Measurements from ENCODE around the gene SPSB4. TPM values are rescaled to one million over a fixed set of nuclear protein-coding genes. Genes with fewer than 3 reads are reported as not detected.

Gene SPSB4
- total RNA-seq, 1 donor from 2014 or later, result 4.1 TPM

DNA sequence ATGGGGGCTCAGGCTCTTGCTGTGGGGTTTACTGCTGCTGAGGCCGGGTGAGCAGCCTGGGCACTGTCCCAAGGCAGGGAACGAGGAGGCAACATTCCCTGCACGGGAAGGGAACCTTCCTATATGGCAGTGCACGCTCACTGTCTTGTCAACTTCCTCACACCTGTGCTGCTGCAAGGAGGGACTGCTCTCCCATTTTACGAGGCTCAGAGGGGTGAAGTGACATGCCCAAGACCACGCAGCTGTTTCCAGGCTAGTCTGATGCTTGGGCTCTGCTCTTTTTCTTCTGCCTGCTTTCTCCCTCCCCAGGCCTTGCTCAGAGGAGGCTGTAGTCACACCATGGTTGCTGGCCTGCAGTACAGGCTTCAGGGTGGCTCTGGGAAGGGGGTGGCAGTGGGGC lies 41.5 kb downstream of the SPSB4 start:
- DNase-seq (ENCODE audit: low spot score in 2 of 2), result no peak
- no peak for FAIRE-seq

- DNase-seq (ENCODE audit: low spot score in 2 of 2), result no peak
- no peak for FAIRE-seq
Observed at GRCh38 chr3:141093397-141093796, 42.2 kb downstream of the SPSB4 start.

DNA sequence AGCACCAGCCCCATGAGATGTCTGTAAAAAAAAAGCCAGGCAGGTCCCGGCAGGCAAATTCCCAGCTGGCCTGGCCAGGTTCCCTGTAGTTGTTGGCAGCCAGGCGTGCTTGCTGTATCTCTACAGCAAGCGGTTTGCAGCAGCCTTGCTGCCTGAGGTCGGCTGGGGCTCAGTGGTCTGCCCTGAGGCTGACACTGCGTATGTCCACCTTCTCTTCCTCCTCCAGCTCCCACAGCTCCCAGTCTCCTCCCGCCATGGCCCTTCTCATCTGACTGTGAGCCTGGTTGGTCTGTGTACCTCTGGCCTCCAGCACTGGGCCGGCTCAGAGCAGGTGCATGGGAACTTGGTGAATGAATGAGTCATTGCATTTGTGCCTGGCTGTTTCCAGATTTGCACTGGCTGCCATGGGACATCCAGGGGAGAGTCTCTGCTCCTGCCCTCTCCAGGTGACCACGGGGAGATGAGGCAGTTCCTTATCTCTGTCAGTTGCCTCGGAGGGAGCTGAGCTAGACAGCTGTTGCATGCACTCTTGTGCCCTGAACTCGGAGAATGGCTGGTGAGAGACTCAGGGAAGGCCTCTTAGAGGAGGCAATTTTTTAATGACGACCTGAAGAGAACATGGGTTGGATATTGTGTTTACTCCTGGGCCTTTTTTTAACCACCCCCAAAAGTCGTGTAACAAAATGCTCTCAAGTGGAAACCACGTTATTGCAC lies 43.0 kb downstream of the SPSB4 start:
- DNase-seq (ENCODE audit: low spot score in 2 of 2), result no peak
- no peak for FAIRE-seq

DNA sequence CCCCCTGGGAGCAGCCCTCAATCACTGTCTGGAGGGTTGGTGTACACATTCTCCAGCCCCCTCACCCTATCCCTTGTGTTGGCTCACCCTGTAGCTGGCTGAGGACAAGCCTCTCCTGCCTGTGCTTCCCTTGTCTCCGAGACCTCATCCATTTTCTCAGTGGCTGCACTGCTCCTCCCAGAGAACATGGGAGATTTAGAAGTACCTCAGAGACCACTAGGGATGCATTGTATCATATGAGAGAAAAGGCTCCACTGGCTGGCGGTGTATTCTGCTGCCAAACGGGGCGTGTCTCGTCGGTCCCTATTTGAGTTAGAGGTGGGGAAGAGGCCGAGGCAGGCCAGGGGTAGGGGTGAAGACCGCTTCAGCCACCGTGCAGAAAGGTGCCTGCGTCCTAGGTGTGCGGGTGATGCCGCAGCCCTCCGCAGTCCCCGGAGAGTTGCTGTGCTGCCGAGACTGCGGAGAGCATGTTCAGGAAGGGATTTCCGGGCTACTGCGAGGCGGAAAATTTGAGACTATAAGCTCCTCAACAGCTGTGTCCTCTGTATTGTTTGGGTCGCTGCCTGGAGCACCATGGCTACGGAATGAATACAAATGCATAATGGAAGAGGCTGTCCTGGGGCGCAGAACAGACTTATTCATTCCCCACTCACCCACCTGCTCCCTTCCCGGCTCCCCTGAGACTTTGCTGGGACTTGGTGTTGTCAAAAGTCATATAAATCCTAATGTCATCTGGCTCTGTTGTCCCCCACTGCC lies 43.8 kb downstream of the SPSB4 start:
- FAIRE-seq (no peak), DNase-seq (ENCODE audit: low spot score in 2 of 2) (peak in 1 of 2 donors; percentile 54)

DNA sequence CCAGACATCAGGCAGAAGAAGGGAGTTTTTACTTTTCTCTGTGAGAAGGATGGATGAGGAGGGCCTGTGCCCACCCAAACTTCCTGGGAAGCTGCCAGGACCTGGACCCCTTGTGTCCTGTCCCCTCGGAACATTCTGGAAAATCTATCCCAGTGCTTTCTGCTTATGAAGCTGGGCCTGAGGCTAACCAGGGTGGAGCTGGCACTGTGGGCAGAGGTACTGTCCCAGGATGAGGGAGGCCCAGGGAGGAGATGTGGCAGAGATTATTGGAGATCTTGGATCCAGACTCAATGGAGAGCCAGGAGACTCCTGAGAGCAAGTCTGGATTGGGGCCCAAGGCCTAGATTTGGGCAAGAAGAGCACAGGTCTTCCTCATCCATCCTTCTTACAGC lies 44.4 kb downstream of the SPSB4 start:
- no peak for FAIRE-seq

GRCh38 chr3:141096164-141096563 lies 45.0 kb downstream of the SPSB4 start:
- no peak for FAIRE-seq

More for the DNA sequence above, 44.4 kb downstream of the SPSB4 start:
- no peak for DNase-seq (ENCODE audit: low spot score in 2 of 2)

GRCh38 chr3:141096981-141097380 lies 45.8 kb downstream of the SPSB4 start:
- no peak for DNase-seq (ENCODE audit: low spot score in 2 of 2)
- no peak for FAIRE-seq

More at GRCh38 chr3:141096164-141096563, 45.0 kb downstream of the SPSB4 start:
- no peak for DNase-seq (ENCODE audit: low spot score in 2 of 2)

DNA sequence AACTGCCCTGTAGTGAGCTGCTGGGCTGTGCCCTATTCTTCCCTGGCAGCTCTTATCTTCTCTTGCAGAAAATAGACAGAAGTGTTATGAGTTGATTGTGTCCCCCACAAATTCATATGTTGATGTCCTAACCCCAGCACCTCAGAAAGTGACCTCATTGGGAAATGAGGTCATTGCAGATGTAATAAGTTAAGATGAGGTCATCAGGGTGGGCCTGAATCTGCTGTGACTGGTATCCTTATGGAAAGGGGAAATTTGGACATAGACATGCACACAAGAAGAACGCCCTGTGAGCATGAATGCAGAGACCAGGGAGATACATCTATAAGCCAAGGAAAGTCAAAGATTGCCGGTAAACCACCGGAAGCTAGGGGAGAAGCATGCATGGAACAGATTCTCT lies 49.0 kb downstream of the SPSB4 start:
- FAIRE-seq (no peak), DNase-seq (ENCODE audit: low spot score in 2 of 2) (no peak)

GRCh38 chr3:141100531-141101320 lies 49.6 kb downstream of the SPSB4 start:
- no peak for DNase-seq (ENCODE audit: low spot score in 2 of 2)
- no peak for FAIRE-seq

GRCh38 chr3:141102372-141102771 lies 51.2 kb downstream of the SPSB4 start:
- no peak for FAIRE-seq
- no peak for DNase-seq (ENCODE audit: low spot score in 2 of 2)

GRCh38 chr3:141103067-141103466 lies 51.9 kb downstream of the SPSB4 start:
- no peak for FAIRE-seq

GRCh38 chr3:141103503-141103902 lies 52.4 kb downstream of the SPSB4 start:
- no peak for DNase-seq (ENCODE audit: low spot score in 2 of 2)
- FAIRE-seq, result no peak

More at GRCh38 chr3:141103067-141103466, 51.9 kb downstream of the SPSB4 start:
- DNase-seq (ENCODE audit: low spot score in 2 of 2), result no peak

DNA sequence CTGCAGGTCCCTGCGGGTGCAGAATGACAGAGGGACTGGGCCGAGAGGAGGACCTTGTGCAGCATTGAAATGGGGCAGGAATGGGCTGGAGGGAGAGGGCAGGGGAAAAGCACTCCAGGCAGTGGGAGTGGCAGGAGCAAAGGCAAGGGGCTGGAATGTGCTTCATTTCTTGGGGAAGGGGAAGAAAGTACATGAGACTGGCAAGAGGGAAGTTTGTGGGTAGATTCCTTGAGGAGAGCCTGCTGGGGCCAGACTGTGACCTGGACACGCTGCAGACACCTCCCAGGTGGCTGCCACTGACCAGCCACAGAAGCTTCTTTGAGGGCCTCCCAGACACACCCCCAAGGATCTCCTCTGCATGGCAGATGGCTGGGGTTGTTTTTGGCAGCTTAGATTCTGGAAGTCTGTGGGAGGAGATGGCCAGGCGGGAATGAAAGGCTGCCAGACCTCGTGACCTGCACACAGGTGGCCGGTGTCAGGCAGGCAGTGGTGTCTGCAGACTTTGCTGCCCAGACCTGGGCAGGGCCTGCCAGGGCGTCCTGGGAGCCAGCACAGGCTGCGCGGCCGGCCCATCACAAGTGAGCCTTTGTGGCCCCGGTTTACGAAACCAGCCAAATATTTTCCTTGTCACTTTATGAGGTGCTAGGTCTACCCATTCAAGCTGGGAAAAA lies 53.1 kb downstream of the SPSB4 start:
- FAIRE-seq (no peak), DNase-seq (ENCODE audit: low spot score in 2 of 2) (no peak)

GRCh38 chr3:141105828-141106628 lies 54.9 kb downstream of the SPSB4 start:
- DNase-seq (ENCODE audit: low spot score in 2 of 2) (peak; percentile 40 to 60), FAIRE-seq (peak; percentile 86)

DNA sequence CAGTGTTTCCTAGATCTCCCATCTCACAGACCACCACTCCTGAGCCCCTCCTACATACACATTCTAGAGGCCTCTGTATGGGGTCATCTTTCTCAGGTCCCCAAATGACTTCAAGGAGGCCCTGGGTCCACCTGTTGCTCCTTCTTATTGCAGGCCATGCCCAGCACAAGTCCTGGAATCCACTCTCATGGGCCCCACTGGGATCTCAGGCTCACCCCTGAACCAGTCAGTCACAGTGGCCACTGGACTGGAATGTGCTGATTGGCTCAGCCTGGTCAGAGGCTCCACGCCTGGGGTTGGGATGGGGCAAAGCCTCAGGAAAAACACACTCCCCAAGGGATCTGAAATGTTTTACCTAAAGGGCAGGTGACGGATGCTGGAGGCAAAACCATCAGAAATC lies 55.7 kb downstream of the SPSB4 start:
- FAIRE-seq, result no peak
- no peak for DNase-seq (ENCODE audit: low spot score in 2 of 2)

- FAIRE-seq (no peak), DNase-seq (ENCODE audit: low spot score in 2 of 2) (no peak)
Observed at GRCh38 chr3:141108039-141108438, 56.9 kb downstream of the SPSB4 start.

GRCh38 chr3:141109751-141110150 lies 58.6 kb downstream of the SPSB4 start:
- FAIRE-seq (no peak), DNase-seq (ENCODE audit: low spot score in 2 of 2) (no peak)

GRCh38 chr3:141110322-141110721 lies 59.2 kb downstream of the SPSB4 start:
- no peak for DNase-seq (ENCODE audit: low spot score in 2 of 2)
- no peak for FAIRE-seq

GRCh38 chr3:141111364-141112155 lies 60.4 kb downstream of the SPSB4 start:
- DNase-seq (ENCODE audit: low spot score in 2 of 2), result no peak
- FAIRE-seq, result no peak

All from frontal cortex (tissue), 4 donors.